ENCODE data around the gene TAGLN3. TPM values are rescaled to one million over a fixed set of nuclear protein-coding genes. Genes with fewer than 3 reads are reported as not detected.
A peak's percentile ranks its signal among the peaks of the same experiment; 100 is the strongest.

Gene TAGLN3
- total and polyA plus RNA-seq, 2 donors from 2014 or later: 0.79 to 5.7 TPM

DNA sequence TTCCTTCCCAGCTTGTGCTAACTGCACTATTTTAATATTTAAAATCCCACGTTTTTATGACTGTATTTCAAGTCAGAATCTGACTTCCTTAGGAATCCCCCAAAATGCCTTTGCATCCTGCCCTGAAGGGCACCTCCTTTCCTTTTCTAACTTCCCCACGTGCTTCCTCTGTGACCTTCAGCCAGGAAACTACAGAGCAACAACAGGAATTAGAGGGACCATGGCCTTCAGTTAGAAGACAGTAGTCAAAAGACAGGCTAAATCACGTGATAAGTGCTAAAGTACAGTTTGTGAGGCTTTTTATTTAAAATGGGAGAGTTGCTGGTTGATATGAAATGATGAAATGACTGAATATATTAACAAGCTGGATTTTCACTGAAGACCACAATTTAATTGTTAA lies 31.7 kb upstream of the TAGLN3 start:
- FAIRE-seq: no peak
- peaks cover 0 to 27% (median 16%) of the 10 kb centered on the region in 3 donors for H3K4me1 ChIP-seq (ENCODE audit: control insufficient read depth in 2 of 3, insufficient read depth in 2 of 3, low read depth in 1 of 3, low read length in 3 of 3)
- H3K4me3 ChIP-seq (ENCODE audit: low read length in 3 of 3): no peak overlapping the region
- H3K9ac ChIP-seq (ENCODE audit: low read length in 3 of 3): peak overlapping the region in 1 of 3 donors; percentile 6
- intact Hi-C loops (cut with DNase I): loop anchor here (5.0 to 10.0 kb wide), 2 partner anchors 92 to 250 kb away; no protein-coding TSS in a partner anchor
- H3K27me3 ChIP-seq (ENCODE audit: control insufficient read depth, insufficient read depth, low read length): no peaks in the 10 kb centered on the region
- TF ChIP-seq, protein P1, sequence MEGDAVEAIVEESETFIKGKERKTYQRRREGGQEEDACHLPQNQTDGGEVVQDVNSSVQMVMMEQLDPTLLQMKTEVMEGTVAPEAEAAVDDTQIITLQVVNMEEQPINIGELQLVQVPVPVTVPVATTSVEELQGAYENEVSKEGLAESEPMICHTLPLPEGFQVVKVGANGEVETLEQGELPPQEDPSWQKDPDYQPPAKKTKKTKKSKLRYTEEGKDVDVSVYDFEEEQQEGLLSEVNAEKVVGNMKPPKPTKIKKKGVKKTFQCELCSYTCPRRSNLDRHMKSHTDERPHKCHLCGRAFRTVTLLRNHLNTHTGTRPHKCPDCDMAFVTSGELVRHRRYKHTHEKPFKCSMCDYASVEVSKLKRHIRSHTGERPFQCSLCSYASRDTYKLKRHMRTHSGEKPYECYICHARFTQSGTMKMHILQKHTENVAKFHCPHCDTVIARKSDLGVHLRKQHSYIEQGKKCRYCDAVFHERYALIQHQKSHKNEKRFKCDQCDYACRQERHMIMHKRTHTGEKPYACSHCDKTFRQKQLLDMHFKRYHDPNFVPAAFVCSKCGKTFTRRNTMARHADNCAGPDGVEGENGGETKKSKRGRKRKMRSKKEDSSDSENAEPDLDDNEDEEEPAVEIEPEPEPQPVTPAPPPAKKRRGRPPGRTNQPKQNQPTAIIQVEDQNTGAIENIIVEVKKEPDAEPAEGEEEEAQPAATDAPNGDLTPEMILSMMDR (IDR thresholded peaks at IDR 0.05; ENCODE audit: borderline replicate concordance, extremely low read depth, insufficient read depth): no peak
- DNase-seq: peak in 1 of 5 donors; percentile 57
- no peaks in the 10 kb centered on the region for H3K9me3 ChIP-seq (ENCODE audit: control insufficient read depth in 2 of 3, insufficient read depth in 1 of 3, low read length in 3 of 3)
- H3K27ac ChIP-seq (ENCODE audit: low read depth in 2 of 2, low read length in 2 of 2): peak overlapping the region; percentile 64 to 78
- H3K36me3 ChIP-seq (ENCODE audit: control insufficient read depth in 2 of 3, insufficient read depth in 3 of 3, low read length in 3 of 3): peaks cover 0 to 20% (median 9%) of the 10 kb centered on the region in 3 donors

DNA sequence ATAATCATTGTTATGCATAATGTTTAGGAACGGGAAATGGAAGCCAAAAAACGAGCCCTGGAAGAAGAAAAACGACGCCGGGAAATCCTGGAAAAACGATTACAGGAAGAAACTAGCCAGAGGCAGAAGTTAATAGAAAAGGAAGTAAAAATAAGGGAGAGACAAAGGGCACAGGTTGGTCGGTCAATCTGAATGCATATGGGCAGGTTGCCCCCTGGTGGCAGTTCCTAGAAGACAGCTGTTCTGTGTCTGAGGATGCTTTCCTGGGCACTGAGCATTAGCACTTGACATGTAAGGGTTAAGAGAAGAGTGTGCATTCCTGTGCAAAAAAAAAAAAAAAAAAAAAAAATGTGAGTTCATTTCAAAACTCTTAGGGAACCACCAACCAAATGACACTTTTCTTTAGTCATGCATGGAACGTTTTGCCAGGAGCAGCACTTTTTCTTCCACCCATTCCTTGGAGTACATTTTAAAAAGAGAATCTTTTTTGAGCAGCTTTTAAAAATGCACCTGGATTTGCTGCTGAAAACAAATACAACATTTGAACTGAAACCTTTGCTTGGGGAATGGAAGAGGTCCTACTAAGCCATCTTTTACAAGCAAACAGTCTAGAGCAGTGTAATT lies 31.0 kb upstream of the TAGLN3 start:
- FAIRE-seq: peak; percentile 72
- TF ChIP-seq, protein P1 (IDR thresholded peaks at IDR 0.05; ENCODE audit: borderline replicate concordance, extremely low read depth, insufficient read depth): peak; percentile 89
- Histone ChIP-seq H3K4me1 (ENCODE audit: control insufficient read depth in 2 of 3, insufficient read depth in 2 of 3, low read depth in 1 of 3, low read length in 3 of 3) (peaks cover 0 to 27% (median 16%) of the 10 kb centered on the region in 3 donors), H3K9ac (ENCODE audit: low read length in 3 of 3) (peak overlapping the region in 1 of 3 donors; percentile 6), H3K9me3 (ENCODE audit: control insufficient read depth in 2 of 3, insufficient read depth in 1 of 3, low read length in 3 of 3) (no peaks in the 10 kb centered on the region), H3K27me3 (ENCODE audit: control insufficient read depth, insufficient read depth, low read length) (no peaks in the 10 kb centered on the region), H3K36me3 (ENCODE audit: control insufficient read depth in 2 of 3, insufficient read depth in 3 of 3, low read length in 3 of 3) (peaks cover 0 to 20% (median 6%) of the 10 kb centered on the region in 3 donors), H3K4me3 (ENCODE audit: low read length in 3 of 3) (no peak overlapping the region), H3K27ac (ENCODE audit: low read depth in 2 of 2, low read length in 2 of 2) (peak overlapping the region; percentile 64 to 78)
- intact Hi-C loops (cut with DNase I): loop anchor here (5.0 to 10.0 kb wide), 2 partner anchors 93 to 250 kb away; no protein-coding TSS in a partner anchor
- DNase-seq: peak; percentile 82 to 91 (median 88)

DNA sequence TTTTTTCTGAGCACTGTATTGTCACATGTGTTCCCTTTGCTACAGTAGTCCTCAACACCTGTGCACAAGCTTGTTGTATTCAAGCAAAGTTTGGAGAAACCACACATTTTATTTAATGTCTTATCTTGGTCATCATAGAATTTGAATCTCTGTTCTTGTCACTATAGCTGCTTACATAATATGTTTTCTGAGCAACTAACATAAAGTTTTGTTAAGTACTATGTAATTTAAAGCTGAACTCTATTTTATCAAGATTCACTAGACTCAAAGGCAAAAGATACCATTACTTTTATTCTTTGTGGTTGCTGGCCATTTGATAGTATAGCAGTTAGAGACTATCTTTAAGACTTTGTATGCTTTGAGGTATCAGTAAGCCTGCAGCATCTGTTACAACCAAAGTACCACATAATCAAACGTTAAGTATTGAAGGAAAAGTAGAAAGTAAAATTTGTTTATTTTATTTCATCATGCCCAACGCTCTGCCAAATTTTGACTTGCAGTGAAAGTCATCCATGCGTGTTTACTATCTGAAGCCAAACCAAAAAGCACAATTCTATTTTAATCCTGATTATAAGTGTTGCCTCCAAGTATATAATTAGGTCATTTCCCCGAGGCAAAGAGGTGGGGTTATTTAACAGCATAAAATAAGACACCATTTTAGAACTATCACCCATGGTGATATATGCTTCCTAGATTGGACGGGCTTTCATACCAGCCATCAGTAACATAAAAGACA lies 30.2 kb upstream of the TAGLN3 start:
- no peaks in the 10 kb centered on the region for H3K27me3 ChIP-seq (ENCODE audit: control insufficient read depth, insufficient read depth, low read length)
- FAIRE-seq (no peak), DNase-seq (no peak)
- peak overlapping the region in 1 of 3 donors; percentile 41 for H3K9ac ChIP-seq (ENCODE audit: low read length in 3 of 3)
- H3K36me3 ChIP-seq (ENCODE audit: control insufficient read depth in 2 of 3, insufficient read depth in 3 of 3, low read length in 3 of 3): peaks cover 0 to 15% (median 6%) of the 10 kb centered on the region in 3 donors
- TF ChIP-seq, protein P1 (IDR thresholded peaks at IDR 0.05; ENCODE audit: borderline replicate concordance, extremely low read depth, insufficient read depth): no peak
- no peak overlapping the region for H3K27ac ChIP-seq (ENCODE audit: low read depth in 2 of 2, low read length in 2 of 2)
- H3K4me1 ChIP-seq (ENCODE audit: control insufficient read depth in 2 of 3, insufficient read depth in 2 of 3, low read depth in 1 of 3, low read length in 3 of 3): peaks cover 0 to 27% (median 16%) of the 10 kb centered on the region in 3 donors
- H3K9me3 ChIP-seq (ENCODE audit: control insufficient read depth in 2 of 3, insufficient read depth in 1 of 3, low read length in 3 of 3): no peaks in the 10 kb centered on the region
- no peak overlapping the region for H3K4me3 ChIP-seq (ENCODE audit: low read length in 3 of 3)
- intact Hi-C loops (cut with DNase I): loop anchor here (5.0 to 10.0 kb wide), 2 partner anchors 94 to 251 kb away; no protein-coding TSS in a partner anchor
